K562 (cell line): ENCODE measurements around the gene PEAR1. TPM values are rescaled to one million over a fixed set of nuclear protein-coding genes. Genes with fewer than 3 reads are reported as not detected.
A peak's percentile ranks its signal among the peaks of the same experiment; 100 is the strongest.

Experiments
- CCAR2 ChIP-seq: fragments of 200-400 bp; formaldehyde crosslinking; IDR thresholded peaks from 2 replicates; pipeline ENCODE4 v1.6.1; 2017; ENCODE audit warnings: mild to moderate bottlenecking, low read depth, low read length
- CEBPG ChIP-seq, 3 experiments: fragments of 200-800 bp in 1 of 3; sonication (Bioruptor generic) in 1 of 3; sonication (generic) in 1 of 3; formaldehyde crosslinking in 1 of 3; IDR thresholded peaks in 2 of 3; conservative IDR thresholded peaks in 1 of 3; 2 replicates each; pipeline versions ENCODE4 v1.6.1 to v1.8.0; 2016 to 2022; ENCODE audit warnings: missing compliant biosample characterization in 2 of 3, missing genetic modification characterization in 2 of 3, mild to moderate bottlenecking in 1 of 3, missing genetic modification reagents in 1 of 3
- ELF4 ChIP-seq: fragments of 450-650 bp; formaldehyde crosslinking; IDR thresholded peaks from 2 replicates; pipeline ENCODE4 v1.4.0; 2022; ENCODE audit warnings: missing genetic modification characterization
- HDAC2 ChIP-seq: fragments of 450-650 bp; IDR thresholded peaks from 2 replicates; pipeline ENCODE4 v1.6.1; 2016; ENCODE audit warnings: mild to moderate bottlenecking
- HDGF ChIP-seq: fragments of 450-650 bp; IDR thresholded peaks from 2 replicates; pipeline ENCODE4 v1.6.1; 2016
- KLF6 ChIP-seq: fragments of 250-450 bp; sonication (Bioruptor Pico); IDR thresholded peaks from 2 replicates; pipeline ENCODE4 v1.4.0; 2020; ENCODE audit warnings: mild to moderate bottlenecking, moderate library complexity, borderline replicate concordance
- RB1 ChIP-seq: fragments of 450-650 bp; IDR thresholded peaks from 2 replicates; pipeline ENCODE4 v1.6.1; 2017; ENCODE audit warnings: low read depth, mild to moderate bottlenecking
- RFX1 ChIP-seq: fragments of 450-650 bp; IDR thresholded peaks from 2 replicates; pipeline ENCODE4 v1.6.1; 2016; ENCODE audit warnings: mild to moderate bottlenecking, moderate library complexity
- SNIP1 ChIP-seq: fragments of 450-650 bp; IDR thresholded peaks from 2 replicates; pipeline ENCODE4 v1.7.1; 2017; ENCODE audit warnings: low read depth, mild to moderate bottlenecking
- ZNF639 ChIP-seq, 2 experiments: fragments of 200-800 bp in 1 of 2; sonication (Bioruptor generic) in 1 of 2; sonication (generic) in 1 of 2; formaldehyde crosslinking in 1 of 2; IDR thresholded peaks in 1 of 2; conservative IDR thresholded peaks in 1 of 2; 2 replicates each; pipeline versions ENCODE4 v1.5.0 to v1.6.1; 2016 to 2020; ENCODE audit warnings: missing compliant biosample characterization in 1 of 2, missing genetic modification characterization in 1 of 2, missing genetic modification reagents in 1 of 2
- ZNF696 ChIP-seq: fragments of 250-450 bp; sonication (Bioruptor Pico); conservative IDR thresholded peaks from 2 replicates; pipeline ENCODE4 v1.4.0; 2020; ENCODE audit warnings: mild to moderate bottlenecking, moderate library complexity
- polyA plus RNA-seq, 8 experiments: library from polyadenylated mRNA; depleted of rRNA in 4 of 8; stranded (reverse) in 5 of 8; unstranded in 3 of 8; fragments of >200 nt; fragmentation: Nextera tagmentation in 2 of 8; fragmentation: Illumina TruSeq in 1 of 8; extraction: Ambion mirVana in 2 of 8; extraction: Trizol in 1 of 8; gene quantifications; 2 replicates each; pipeline versions ENCODE4 v1.2.1 to v1.2.3, GENCODE V29; 2011 to 2014; ENCODE audit warnings: inconsistent platforms in 1 of 8, missing spikeins in 1 of 8
- total RNA-seq, 7 experiments: library from RNA; depleted of rRNA in 6 of 7; stranded (reverse); fragments of >200 nt in 6 of 7; fragmentation: Illumina TruSeq in 2 of 7; extraction: Trizol in 2 of 7; gene quantifications; 2 replicates each; pipeline versions ENCODE4 v1.2.1 to v1.2.3, GENCODE V29; 2011 to 2021; ENCODE audit warnings: low replicate concordance in 1 of 7
- TF ChIP-seq, protein P1 (sequence below): sonication (generic); formaldehyde crosslinking; IDR thresholded peaks from 2 replicates; pipeline ENCODE4 v1.8.1; 2022; ENCODE audit warnings: missing genetic modification reagents
- TF ChIP-seq, protein P2 (sequence below): fragments of 450-650 bp; IDR thresholded peaks from 2 replicates; pipeline ENCODE4 v1.6.1; 2016; ENCODE audit warnings: borderline replicate concordance
- TF ChIP-seq, protein P3 (sequence below): sonication (generic); formaldehyde crosslinking; IDR thresholded peaks from 2 replicates; pipeline ENCODE4 v1.8.1; 2023; ENCODE audit warnings: mild to moderate bottlenecking, missing genetic modification reagents
- TF ChIP-seq, protein P4 (sequence below): IDR thresholded peaks from 2 replicates; pipeline ENCODE4 v1.6.1; 2012; ENCODE audit warnings: low read depth, low read length, improper control_type of control experiment, borderline replicate concordance
- TF ChIP-seq, protein P5 (sequence below): IDR thresholded peaks from 3 replicates; pipeline ENCODE4 v1.6.1; 2011; ENCODE audit warnings: borderline replicate concordance, mild to moderate bottlenecking, moderate library complexity; ENCODE audit not compliant: insufficient read length; ENCODE audit errors: extremely low read depth

The PEAR1 gene
- total and polyA plus RNA-seq, 9 of the 15 experiments (the other 6 are each of a cell fraction or from before 2014, with no cell fraction given): 0.87 to 13.9 (median 6.1) TPM

DNA sequence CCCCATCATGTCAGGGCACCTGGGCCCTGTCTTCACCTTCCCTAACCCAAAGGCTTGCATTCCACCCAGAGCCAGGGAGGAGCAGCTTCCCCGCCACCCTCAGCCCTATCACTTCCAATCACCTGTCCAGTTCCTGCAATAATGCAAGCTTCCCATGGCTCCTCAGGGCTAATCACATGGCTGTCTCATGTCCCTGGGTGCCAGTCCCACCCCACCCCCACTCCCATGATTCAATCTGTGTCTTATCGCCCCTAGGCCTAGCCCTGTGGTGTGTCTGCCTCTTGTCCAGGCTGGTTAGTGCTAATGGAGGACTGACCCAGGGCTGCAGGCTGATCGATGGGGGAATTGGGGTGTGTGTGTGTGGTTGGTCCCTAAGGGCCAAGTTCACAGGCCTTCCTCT is 11.0 kb upstream of the PEAR1 start (continued):
- TF ChIP-seq ZNF639 (CRISPR knock-in tag; conservative IDR thresholded peaks at IDR 0.05 in 1 of 2, IDR thresholded peaks at IDR 0.05 in 1 of 2) (peak in 1 of 2 experiments; percentile 31; a peak in 1 of 4 replicates), ZNF696 (CRISPR knock-in tag) (no peak), CEBPG (CRISPR knock-in tag; IDR thresholded peaks at IDR 0.05) (no peak), CEBPG (tag; conservative IDR thresholded peaks at IDR 0.05 in 1 of 2, IDR thresholded peaks at IDR 0.05 in 1 of 2) (no peak), ELF4 (CRISPR knock-in tag) (no peak), HDAC2 (no peak), RFX1 (no peak), CCAR2 (no peak), HDGF (0 out of 2 replicates have a peak, but pooled peaks have one; percentile 59), SNIP1 (no peak), KLF6 (no peak), RB1 (no peak)
- TF ChIP-seq, protein P1, sequence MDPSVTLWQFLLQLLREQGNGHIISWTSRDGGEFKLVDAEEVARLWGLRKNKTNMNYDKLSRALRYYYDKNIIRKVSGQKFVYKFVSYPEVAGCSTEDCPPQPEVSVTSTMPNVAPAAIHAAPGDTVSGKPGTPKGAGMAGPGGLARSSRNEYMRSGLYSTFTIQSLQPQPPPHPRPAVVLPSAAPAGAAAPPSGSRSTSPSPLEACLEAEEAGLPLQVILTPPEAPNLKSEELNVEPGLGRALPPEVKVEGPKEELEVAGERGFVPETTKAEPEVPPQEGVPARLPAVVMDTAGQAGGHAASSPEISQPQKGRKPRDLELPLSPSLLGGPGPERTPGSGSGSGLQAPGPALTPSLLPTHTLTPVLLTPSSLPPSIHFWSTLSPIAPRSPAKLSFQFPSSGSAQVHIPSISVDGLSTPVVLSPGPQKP: no peak
- TF ChIP-seq, protein P2, sequence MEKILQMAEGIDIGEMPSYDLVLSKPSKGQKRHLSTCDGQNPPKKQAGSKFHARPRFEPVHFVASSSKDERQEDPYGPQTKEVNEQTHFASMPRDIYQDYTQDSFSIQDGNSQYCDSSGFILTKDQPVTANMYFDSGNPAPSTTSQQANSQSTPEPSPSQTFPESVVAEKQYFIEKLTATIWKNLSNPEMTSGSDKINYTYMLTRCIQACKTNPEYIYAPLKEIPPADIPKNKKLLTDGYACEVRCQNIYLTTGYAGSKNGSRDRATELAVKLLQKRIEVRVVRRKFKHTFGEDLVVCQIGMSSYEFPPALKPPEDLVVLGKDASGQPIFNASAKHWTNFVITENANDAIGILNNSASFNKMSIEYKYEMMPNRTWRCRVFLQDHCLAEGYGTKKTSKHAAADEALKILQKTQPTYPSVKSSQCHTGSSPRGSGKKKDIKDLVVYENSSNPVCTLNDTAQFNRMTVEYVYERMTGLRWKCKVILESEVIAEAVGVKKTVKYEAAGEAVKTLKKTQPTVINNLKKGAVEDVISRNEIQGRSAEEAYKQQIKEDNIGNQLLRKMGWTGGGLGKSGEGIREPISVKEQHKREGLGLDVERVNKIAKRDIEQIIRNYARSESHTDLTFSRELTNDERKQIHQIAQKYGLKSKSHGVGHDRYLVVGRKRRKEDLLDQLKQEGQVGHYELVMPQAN: no peak
- TF ChIP-seq, protein P3, sequence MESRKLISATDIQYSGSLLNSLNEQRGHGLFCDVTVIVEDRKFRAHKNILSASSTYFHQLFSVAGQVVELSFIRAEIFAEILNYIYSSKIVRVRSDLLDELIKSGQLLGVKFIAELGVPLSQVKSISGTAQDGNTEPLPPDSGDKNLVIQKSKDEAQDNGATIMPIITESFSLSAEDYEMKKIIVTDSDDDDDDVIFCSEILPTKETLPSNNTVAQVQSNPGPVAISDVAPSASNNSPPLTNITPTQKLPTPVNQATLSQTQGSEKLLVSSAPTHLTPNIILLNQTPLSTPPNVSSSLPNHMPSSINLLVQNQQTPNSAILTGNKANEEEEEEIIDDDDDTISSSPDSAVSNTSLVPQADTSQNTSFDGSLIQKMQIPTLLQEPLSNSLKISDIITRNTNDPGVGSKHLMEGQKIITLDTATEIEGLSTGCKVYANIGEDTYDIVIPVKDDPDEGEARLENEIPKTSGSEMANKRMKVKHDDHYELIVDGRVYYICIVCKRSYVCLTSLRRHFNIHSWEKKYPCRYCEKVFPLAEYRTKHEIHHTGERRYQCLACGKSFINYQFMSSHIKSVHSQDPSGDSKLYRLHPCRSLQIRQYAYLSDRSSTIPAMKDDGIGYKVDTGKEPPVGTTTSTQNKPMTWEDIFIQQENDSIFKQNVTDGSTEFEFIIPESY: no peak
- TF ChIP-seq, protein P4, sequence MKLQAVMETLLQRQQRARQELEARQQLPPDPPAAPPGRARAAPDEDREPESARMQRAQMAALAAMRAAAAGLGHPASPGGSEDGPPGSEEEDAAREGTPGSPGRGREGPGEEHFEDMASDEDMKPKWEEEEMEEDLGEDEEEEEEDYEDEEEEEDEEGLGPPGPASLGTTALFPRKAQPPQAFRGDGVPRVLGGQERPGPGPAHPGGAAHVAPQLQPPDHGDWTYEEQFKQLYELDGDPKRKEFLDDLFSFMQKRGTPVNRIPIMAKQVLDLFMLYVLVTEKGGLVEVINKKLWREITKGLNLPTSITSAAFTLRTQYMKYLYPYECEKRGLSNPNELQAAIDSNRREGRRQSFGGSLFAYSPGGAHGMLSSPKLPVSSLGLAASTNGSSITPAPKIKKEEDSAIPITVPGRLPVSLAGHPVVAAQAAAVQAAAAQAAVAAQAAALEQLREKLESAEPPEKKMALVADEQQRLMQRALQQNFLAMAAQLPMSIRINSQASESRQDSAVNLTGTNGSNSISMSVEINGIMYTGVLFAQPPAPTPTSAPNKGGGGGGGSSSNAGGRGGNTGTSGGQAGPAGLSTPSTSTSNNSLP: no peak
- TF ChIP-seq, protein P5, sequence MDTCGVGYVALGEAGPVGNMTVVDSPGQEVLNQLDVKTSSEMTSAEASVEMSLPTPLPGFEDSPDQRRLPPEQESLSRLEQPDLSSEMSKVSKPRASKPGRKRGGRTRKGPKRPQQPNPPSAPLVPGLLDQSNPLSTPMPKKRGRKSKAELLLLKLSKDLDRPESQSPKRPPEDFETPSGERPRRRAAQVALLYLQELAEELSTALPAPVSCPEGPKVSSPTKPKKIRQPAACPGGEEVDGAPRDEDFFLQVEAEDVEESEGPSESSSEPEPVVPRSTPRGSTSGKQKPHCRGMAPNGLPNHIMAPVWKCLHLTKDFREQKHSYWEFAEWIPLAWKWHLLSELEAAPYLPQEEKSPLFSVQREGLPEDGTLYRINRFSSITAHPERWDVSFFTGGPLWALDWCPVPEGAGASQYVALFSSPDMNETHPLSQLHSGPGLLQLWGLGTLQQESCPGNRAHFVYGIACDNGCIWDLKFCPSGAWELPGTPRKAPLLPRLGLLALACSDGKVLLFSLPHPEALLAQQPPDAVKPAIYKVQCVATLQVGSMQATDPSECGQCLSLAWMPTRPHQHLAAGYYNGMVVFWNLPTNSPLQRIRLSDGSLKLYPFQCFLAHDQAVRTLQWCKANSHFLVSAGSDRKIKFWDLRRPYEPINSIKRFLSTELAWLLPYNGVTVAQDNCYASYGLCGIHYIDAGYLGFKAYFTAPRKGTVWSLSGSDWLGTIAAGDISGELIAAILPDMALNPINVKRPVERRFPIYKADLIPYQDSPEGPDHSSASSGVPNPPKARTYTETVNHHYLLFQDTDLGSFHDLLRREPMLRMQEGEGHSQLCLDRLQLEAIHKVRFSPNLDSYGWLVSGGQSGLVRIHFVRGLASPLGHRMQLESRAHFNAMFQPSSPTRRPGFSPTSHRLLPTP: no peak
